Measurements from ENCODE around the gene FOSB.

Gene FOSB

GRCh38 chr19:45485305-45486077, 17.7 kb downstream of the FOSB start:
- peak; percentile 98 for DNase-seq

- DNase-seq, result no peak
Observed at GRCh38 chr19:45488708-45489107, 20.9 kb downstream of the FOSB start.

- no peak for DNase-seq
Observed at GRCh38 chr19:45489216-45489855, 21.5 kb downstream of the FOSB start.

- no peak for DNase-seq
Observed at GRCh38 chr19:45492137-45492626, 24.4 kb downstream of the FOSB start.

GRCh38 chr19:45492627-45493470, 25.1 kb downstream of the FOSB start:
- no peak for DNase-seq

GRCh38 chr19:45494261-45494916, 26.6 kb downstream of the FOSB start:
- no peak for DNase-seq

GRCh38 chr19:45495178-45495577, 27.4 kb downstream of the FOSB start:
- no peak for DNase-seq

- DNase-seq, result peak; percentile 54
Observed at GRCh38 chr19:45496349-45496953, 28.7 kb downstream of the FOSB start.

GRCh38 chr19:45497791-45498190, 30.0 kb downstream of the FOSB start:
- DNase-seq, result no peak

- DNase-seq, result peak; percentile 70
Observed at GRCh38 chr19:45498411-45499195, 30.8 kb downstream of the FOSB start, which contains the start of gene PPM1N. Gene PPM1N, plus strand, starts transcription at chr19:45498443. Its CDS starts 30 bp downstream, at chr19:45498473.

- DNase-seq, result peak; percentile 69
Observed at GRCh38 chr19:45499196-45500180, 31.7 kb downstream of the FOSB start.

GRCh38 chr19:45500918-45501729, 33.3 kb downstream of the FOSB start:
- DNase-seq, result no peak

- no peak for DNase-seq
Observed at GRCh38 chr19:45501730-45502014, 33.9 kb downstream of the FOSB start.

- no peak for DNase-seq
Observed at GRCh38 chr19:45502111-45502510, 34.3 kb downstream of the FOSB start.

GRCh38 chr19:45503909-45504308, 36.1 kb downstream of the FOSB start:
- no peak for DNase-seq

GRCh38 chr19:45505151-45505995, 37.6 kb downstream of the FOSB start:
- no peak for DNase-seq

GRCh38 chr19:45505996-45506245, 38.1 kb downstream of the FOSB start:
- DNase-seq, result no peak

- DNase-seq, result peak; percentile 100
Observed at GRCh38 chr19:45506246-45506988, 38.6 kb downstream of the FOSB start.
